GM11168 (cell line): ENCODE data around the gene ELF1.
"Not testable (repeated sequence)": the region's sequence is repeated elsewhere in the genome, so short reads cannot be mapped to it uniquely, and the experiment has no call there.

Source experiments
- in situ Hi-C: fragments of 300-500 bp; cut with MboI; formaldehyde crosslinking; loops from one replicate; pipeline ENCODE4 v1.12.0; 2022; ENCODE audit warnings: low sequenced_read_pairs; ENCODE audit not compliant: unreplicated experiment

The ELF1 gene

GRCh38 chr13:40984668-40985366 lies 34.3 kb downstream of the ELF1 start:
- in situ Hi-C loops: no loop called here

- in situ Hi-C loops: no loop called here
Observed at GRCh38 chr13:40983725-40984667, 35.1 kb downstream of the ELF1 start.

GRCh38 chr13:40983259-40983658 lies 35.9 kb downstream of the ELF1 start:
- in situ Hi-C loops: no loop called here

- in situ Hi-C loops: no loop called here
Observed at GRCh38 chr13:40982772-40983171, 36.3 kb downstream of the ELF1 start.

GRCh38 chr13:40981949-40982348 lies 37.2 kb downstream of the ELF1 start:
- in situ Hi-C loops: no loop called here

- in situ Hi-C loops: no loop called here
Observed at GRCh38 chr13:40981361-40981760, 37.8 kb downstream of the ELF1 start.

GRCh38 chr13:40980461-40980860 lies 38.7 kb downstream of the ELF1 start:
- in situ Hi-C loops: no loop called here

GRCh38 chr13:40979232-40979631 lies 39.9 kb downstream of the ELF1 start:
- in situ Hi-C loops: no loop called here

GRCh38 chr13:40978109-40978508 lies 41.0 kb downstream of the ELF1 start:
- in situ Hi-C loops: not testable (repeated sequence)

GRCh38 chr13:40975441-40975840 lies 43.7 kb downstream of the ELF1 start:
- in situ Hi-C loops: no loop called here

- in situ Hi-C loops: no loop called here
Observed at GRCh38 chr13:40974460-40975407, 44.4 kb downstream of the ELF1 start.

GRCh38 chr13:40973409-40973808 lies 45.7 kb downstream of the ELF1 start:
- in situ Hi-C loops: no loop called here

- in situ Hi-C loops: no loop called here
Observed at GRCh38 chr13:40971321-40971720, 47.8 kb downstream of the ELF1 start.

GRCh38 chr13:40970803-40971202 lies 48.3 kb downstream of the ELF1 start:
- in situ Hi-C loops: no loop called here

GRCh38 chr13:40969169-40969901 lies 49.8 kb downstream of the ELF1 start:
- in situ Hi-C loops: no loop called here

- in situ Hi-C loops: no loop called here
Observed at GRCh38 chr13:40968416-40969000, 50.6 kb downstream of the ELF1 start.

- in situ Hi-C loops: no loop called here
Observed at GRCh38 chr13:40966298-40966697, 52.8 kb downstream of the ELF1 start.

GRCh38 chr13:40963927-40964326 lies 55.2 kb downstream of the ELF1 start:
- in situ Hi-C loops: no loop called here

- in situ Hi-C loops: no loop called here
Observed at GRCh38 chr13:40961826-40962225, 57.3 kb downstream of the ELF1 start.
